Neural cell (in vitro differentiated cells): ENCODE data around the gene EPHA8. TPM values are rescaled to one million over a fixed set of nuclear protein-coding genes. Genes with fewer than 3 reads are reported as not detected.

ENCODE experiments used
- H2AFZ ChIP-seq: fragments of 200-600, 300-800 bp; sonication (generic), shearing (Covaris generic); 2 replicates; pipeline ENCODE4 v1.6.0; 2014; ENCODE audit warnings: low read depth, mild to moderate bottlenecking, antibody characterized with exemption, low read length, moderate library complexity
- H3F3A ChIP-seq: fragments of 200-600 bp; shearing (Covaris generic); 2 replicates; pipeline ENCODE4 v1.6.1; 2016; ENCODE audit warnings: mild to moderate bottlenecking, moderate library complexity, mixed read lengths, antibody characterized with exemption, low read length; ENCODE audit not compliant: insufficient read depth, poor library complexity, severe bottlenecking
- H3K27ac ChIP-seq: fragments of 200-600, 300-800 bp; sonication (generic), shearing (Covaris generic); 2 replicates; pipeline ENCODE4 v1.5.1; 2014; ENCODE audit warnings: mild to moderate bottlenecking, low read length, moderate library complexity
- H3K27me3 ChIP-seq: fragments of 300-800, 200-600 bp; sonication (generic), shearing (Covaris generic); 2 replicates; pipeline ENCODE4 v1.6.0; 2014; ENCODE audit warnings: mild to moderate bottlenecking, low read depth, low read length, moderate library complexity; ENCODE audit not compliant: insufficient read depth
- H3K36me3 ChIP-seq: fragments of 300-800, 200-600 bp; sonication (generic), shearing (Covaris generic); 2 replicates; pipeline ENCODE4 v1.5.1; 2014; ENCODE audit warnings: mild to moderate bottlenecking, antibody characterized with exemption, low read length, moderate library complexity; ENCODE audit not compliant: insufficient read depth
- H3K4me2 ChIP-seq: fragments of 300-800, 200-600 bp; sonication (generic), shearing (Covaris generic); 2 replicates; pipeline ENCODE4 v1.6.0; 2014; ENCODE audit warnings: mild to moderate bottlenecking, low read length
- H3K4me3 ChIP-seq: fragments of 300-800, 200-600 bp; sonication (generic), shearing (Covaris generic); 2 replicates; pipeline ENCODE4 v1.5.1; 2014; ENCODE audit warnings: mild to moderate bottlenecking, low read length, moderate library complexity
- H3K79me2 ChIP-seq: fragments of 200-600 bp; shearing (Covaris generic); replicated peaks from 2 replicates; pipeline ENCODE4 v1.6.0; 2014; ENCODE audit warnings: mild to moderate bottlenecking, low read length, moderate library complexity; ENCODE audit not compliant: insufficient read depth
- H3K9ac ChIP-seq: fragments of 300-800, 200-600 bp; sonication (generic), shearing (Covaris generic); 2 replicates; pipeline ENCODE4 v1.6.1; 2016; ENCODE audit warnings: mild to moderate bottlenecking, low read length, mixed read lengths
- H3K9me2 ChIP-seq: fragments of 200-600 bp; shearing (Covaris generic); 2 replicates; pipeline ENCODE4 v1.6.1; 2016; ENCODE audit warnings: mild to moderate bottlenecking, low read length, mixed read lengths; ENCODE audit not compliant: insufficient read depth
- H3K9me3 ChIP-seq: fragments of 200-600, 300-800 bp; sonication (generic), shearing (Covaris generic); 2 replicates; pipeline ENCODE4 v1.6.1; 2016; ENCODE audit warnings: mild to moderate bottlenecking, mixed run types, low read length, moderate library complexity, mixed read lengths
- H4K20me1 ChIP-seq: fragments of 200-600 bp; shearing (Covaris generic); 2 replicates; pipeline ENCODE4 v1.6.1; 2016; ENCODE audit warnings: mild to moderate bottlenecking, mixed run types; ENCODE audit not compliant: insufficient read depth
- CTCF ChIP-seq: fragments of 450-650 bp; IDR thresholded peaks from 2 replicates; pipeline ENCODE4 v1.5.1; 2014; ENCODE audit warnings: antibody characterized with exemption, mild to moderate bottlenecking, moderate library complexity; ENCODE audit not compliant: poor library complexity, severe bottlenecking
- EP300 ChIP-seq: fragments of 450-650 bp; conservative IDR thresholded peaks from 2 replicates; pipeline ENCODE4 v1.6.1; 2014; ENCODE audit warnings: antibody characterized with exemption, mild to moderate bottlenecking, moderate library complexity; ENCODE audit not compliant: poor library complexity, severe bottlenecking
- EZH2 ChIP-seq: fragments of 200-600, 300-800 bp; shearing (Covaris generic), sonication (generic); IDR thresholded peaks from 2 replicates; pipeline ENCODE4 v1.6.1; 2014; ENCODE audit warnings: antibody characterized with exemption, low read length, borderline replicate concordance, mild to moderate bottlenecking; ENCODE audit not compliant: insufficient read depth, poor library complexity, severe bottlenecking
- MXI1 ChIP-seq: fragments of 450-650 bp; conservative IDR thresholded peaks from 2 replicates; pipeline ENCODE4 v1.6.1; 2014; ENCODE audit warnings: antibody characterized with exemption, mild to moderate bottlenecking; ENCODE audit not compliant: poor library complexity, severe bottlenecking
- POLR2AphosphoS5 ChIP-seq: IDR thresholded peaks from 2 replicates; pipeline ENCODE4 v1.6.1; 2012
- RAD21 ChIP-seq: fragments of 450-650 bp; conservative IDR thresholded peaks from 2 replicates; pipeline ENCODE4 v1.6.1; 2014; ENCODE audit warnings: antibody characterized with exemption, mild to moderate bottlenecking, moderate library complexity
- REST ChIP-seq: IDR thresholded peaks from 2 replicates; pipeline ENCODE4 v1.6.1; 2012; ENCODE audit warnings: borderline replicate concordance
- SMC3 ChIP-seq: fragments of 450-650 bp; conservative IDR thresholded peaks from 2 replicates; pipeline ENCODE4 v1.6.1; 2014; ENCODE audit warnings: antibody characterized with exemption, mild to moderate bottlenecking, moderate library complexity; ENCODE audit not compliant: poor library complexity
- TAF1 ChIP-seq: IDR thresholded peaks from 2 replicates; pipeline ENCODE4 v1.6.1; 2012; ENCODE audit warnings: low read depth
- polyA plus RNA-seq: library from polyadenylated mRNA; depleted of rRNA; stranded (reverse); fragments of >200 nt; gene quantifications from 2 replicates; pipeline ENCODE4 v1.2.3, GENCODE V29; 2014

The EPHA8 gene
- polyA plus RNA-seq, 1 donor from 2014 or later, result 4.7 TPM

GRCh38 chr1:22641906-22642636 lies 78.8 kb downstream of the EPHA8 start:
- Histone ChIP-seq H3K27ac (no peak overlapping the region), H3K9me3 (no peaks in the 10 kb centered on the region), H3K9ac (peak overlapping the region; percentile 24), H3K4me3 (peak overlapping the region; percentile 42), H3K4me2 (no peak overlapping the region), H4K20me1 (no peaks in the 10 kb centered on the region), H3K36me3 (no peaks in the 10 kb centered on the region), H2AFZ (no peak overlapping the region), H3F3A (no peaks in the 10 kb centered on the region), H3K9me2 (no peaks in the 10 kb centered on the region), H3K27me3 (no peaks in the 10 kb centered on the region), H3K79me2 (no peaks in the 10 kb centered on the region)
- no peak for TF ChIP-seq POLR2AphosphoS5
- no peak for TF ChIP-seq REST
- TF ChIP-seq TAF1, result no peak
- TF ChIP-seq CTCF, result peak; percentile 97
- peak; percentile 100 for TF ChIP-seq SMC3
- peak; percentile 99 for TF ChIP-seq RAD21
- TF ChIP-seq MXI1, result no peak
- TF ChIP-seq EZH2, result no peak
- no peak for TF ChIP-seq EP300

GRCh38 chr1:22643381-22643780 lies 80.1 kb downstream of the EPHA8 start, which contains the start of gene C1QC:
C1QC (plus strand) TSS chr1:22643633; CDS start chr1:22644024, 391 bp downstream.
- no peaks in the 10 kb centered on the region for H3K27me3 ChIP-seq
- H4K20me1 ChIP-seq, result no peaks in the 10 kb centered on the region
- H3K27ac ChIP-seq, result no peak within 1 kb of the TSS
- no peaks in the 10 kb centered on the region for H3F3A ChIP-seq
- H3K4me3 ChIP-seq, result no peak within 1 kb of the TSS
- H3K79me2 ChIP-seq, result no peaks in the 10 kb centered on the region
- no peaks in the 10 kb centered on the region for H3K9me3 ChIP-seq
- H3K36me3 ChIP-seq, result no peaks in the 10 kb centered on the region
- H2AFZ ChIP-seq, result no peak within 1 kb of the TSS
- no peaks in the 10 kb centered on the region for H3K9me2 ChIP-seq
- no peak within 1 kb of the TSS for H3K4me2 ChIP-seq
- no peak within 1 kb of the TSS for H3K9ac ChIP-seq
- TF ChIP-seq SMC3, result no peak
- TF ChIP-seq EZH2, result no peak
- TF ChIP-seq REST, result no peak
- TF ChIP-seq MXI1, result no peak
- TF ChIP-seq TAF1, result no peak
- no peak for TF ChIP-seq CTCF
- TF ChIP-seq POLR2AphosphoS5, result no peak
- TF ChIP-seq RAD21, result no peak
- no peak for TF ChIP-seq EP300
